ENCODE results near the gene PLEKHF1.

- TF ChIP-seq, protein P1, sequence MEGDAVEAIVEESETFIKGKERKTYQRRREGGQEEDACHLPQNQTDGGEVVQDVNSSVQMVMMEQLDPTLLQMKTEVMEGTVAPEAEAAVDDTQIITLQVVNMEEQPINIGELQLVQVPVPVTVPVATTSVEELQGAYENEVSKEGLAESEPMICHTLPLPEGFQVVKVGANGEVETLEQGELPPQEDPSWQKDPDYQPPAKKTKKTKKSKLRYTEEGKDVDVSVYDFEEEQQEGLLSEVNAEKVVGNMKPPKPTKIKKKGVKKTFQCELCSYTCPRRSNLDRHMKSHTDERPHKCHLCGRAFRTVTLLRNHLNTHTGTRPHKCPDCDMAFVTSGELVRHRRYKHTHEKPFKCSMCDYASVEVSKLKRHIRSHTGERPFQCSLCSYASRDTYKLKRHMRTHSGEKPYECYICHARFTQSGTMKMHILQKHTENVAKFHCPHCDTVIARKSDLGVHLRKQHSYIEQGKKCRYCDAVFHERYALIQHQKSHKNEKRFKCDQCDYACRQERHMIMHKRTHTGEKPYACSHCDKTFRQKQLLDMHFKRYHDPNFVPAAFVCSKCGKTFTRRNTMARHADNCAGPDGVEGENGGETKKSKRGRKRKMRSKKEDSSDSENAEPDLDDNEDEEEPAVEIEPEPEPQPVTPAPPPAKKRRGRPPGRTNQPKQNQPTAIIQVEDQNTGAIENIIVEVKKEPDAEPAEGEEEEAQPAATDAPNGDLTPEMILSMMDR (conservative IDR thresholded peaks at IDR 0.05 in 1 of 2, IDR thresholded peaks at IDR 0.05 in 1 of 2; ENCODE audit: low read depth in 1 of 2, low read length in 2 of 2): no peak
- TF ChIP-seq EZH2 (IDR thresholded peaks at IDR 0.05; ENCODE audit: low read length, missing control alignments): no peak
These were observed 34.6 kb downstream of the PLEKHF1 start for GRCh38 chr19:29699861-29700260.

Measured in fibroblast of lung (primary cell).